Measurements from ENCODE around the gene POFUT1. TPM values are rescaled to one million over a fixed set of nuclear protein-coding genes. Genes with fewer than 3 reads are reported as not detected.

The POFUT1 gene
- total RNA-seq, 4 donors from 2014 or later = 26.0 to 49.4 (median 32.4) TPM

DNA sequence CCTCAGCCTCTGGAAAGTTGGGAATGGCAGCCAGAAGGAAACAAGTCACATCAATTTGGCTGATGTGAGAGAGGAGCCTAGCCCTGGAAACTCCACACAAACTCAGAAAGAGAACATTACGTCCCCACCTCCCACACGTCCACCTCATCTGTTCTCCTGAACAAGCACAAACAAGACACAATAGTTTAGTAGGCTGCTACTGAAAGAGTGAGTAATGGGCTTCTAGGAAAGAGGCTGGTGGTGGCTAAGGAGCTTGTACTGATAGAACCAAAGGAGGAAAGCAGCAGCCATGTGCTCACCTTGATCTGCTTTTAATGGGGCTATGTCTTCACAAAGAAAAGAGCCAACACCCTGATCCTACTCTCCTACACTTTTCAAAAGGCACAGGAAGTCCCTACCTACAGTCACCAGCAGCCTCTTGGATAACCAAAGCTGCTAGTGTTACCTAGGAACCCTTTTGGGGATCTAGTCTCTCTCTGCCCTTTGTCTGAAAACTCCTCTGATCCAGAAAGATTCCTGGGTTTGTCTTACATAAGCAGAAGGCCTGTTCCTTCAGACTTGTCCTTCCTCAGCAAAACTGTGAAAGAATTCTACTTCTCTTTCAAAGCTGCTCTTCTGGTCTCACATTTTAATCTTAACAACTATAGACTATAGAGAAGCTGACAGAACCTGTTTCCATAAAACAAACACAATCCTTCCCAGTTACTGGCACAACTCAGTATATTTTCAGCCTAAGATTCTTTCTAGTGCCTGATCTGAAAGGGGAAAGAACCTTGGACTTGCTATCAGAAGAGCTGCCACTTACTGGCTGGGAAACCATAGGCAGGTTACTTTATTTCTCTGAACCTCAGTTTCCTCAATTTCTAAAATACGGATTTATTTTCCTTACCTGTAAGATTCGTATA is 3.2 kb upstream of the POFUT1 start:
- no peaks in the 10 kb centered on the region for H3K27me3 ChIP-seq
- H3K9me3 ChIP-seq = no peaks in the 10 kb centered on the region
- WGBS, 2 donors = 46 to 51% methylated on average over 4 of the region's 4 CpGs
- peak overlapping the region; percentile 19 to 93 (median 62) for H3K27ac ChIP-seq
- no peak for DNase-seq (ENCODE audit: low spot score in 2 of 2)
- no peak overlapping the region for H3K4me3 ChIP-seq
- H3K36me3 ChIP-seq = peaks cover 3 to 28% (median 15%) of the 10 kb centered on the region in 3 donors
- peaks cover 0 to 64% (median 39%) of the 10 kb centered on the region in 4 donors for H3K4me1 ChIP-seq
- peak in 1 of 2 donors; percentile 66 for TF ChIP-seq EP300 (IDR thresholded peaks at IDR 0.05)
- no peak for TF ChIP-seq POLR2A (IDR thresholded peaks at IDR 0.05)

DNA sequence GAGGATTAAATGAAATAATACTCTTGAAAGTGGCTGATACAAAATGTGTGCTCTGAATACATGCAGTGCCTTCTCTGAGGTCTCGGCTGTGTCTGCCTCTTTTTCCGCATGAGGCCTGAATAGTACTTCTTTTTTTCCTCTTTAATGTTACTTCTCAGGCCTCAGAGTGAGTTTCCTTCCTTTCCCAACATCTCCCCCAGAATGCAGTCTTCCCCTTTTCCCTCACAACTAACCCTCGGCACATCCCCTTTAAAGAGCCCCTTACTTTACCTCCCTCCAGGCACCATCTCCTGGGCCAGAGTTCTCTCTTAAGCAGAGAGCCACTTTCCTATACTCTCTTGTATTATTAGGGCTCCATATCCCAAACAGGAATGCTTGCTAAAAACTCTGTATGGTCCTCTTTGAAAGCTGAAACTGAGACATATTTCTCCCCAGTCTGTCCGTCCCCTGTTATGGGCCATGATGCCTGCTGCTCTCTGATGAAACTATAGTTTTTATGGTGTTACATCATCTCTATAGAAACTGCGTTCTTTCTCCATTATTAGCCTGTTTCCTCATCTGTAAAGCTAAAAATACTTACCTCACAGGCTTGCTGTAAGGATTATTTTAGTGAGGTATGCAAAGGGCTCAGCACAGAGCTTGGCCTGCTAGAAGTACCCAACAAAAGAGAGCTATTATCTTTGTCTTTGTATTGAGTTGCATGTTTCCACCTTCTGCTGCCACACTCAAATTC is 2.4 kb upstream of the POFUT1 start:
- no peaks in the 10 kb centered on the region for H3K27me3 ChIP-seq
- H3K4me3 ChIP-seq = peak overlapping the region in 1 of 4 donors; percentile 92
- peaks cover 0 to 72% (median 39%) of the 10 kb centered on the region in 4 donors for H3K4me1 ChIP-seq
- TF ChIP-seq, protein P1, sequence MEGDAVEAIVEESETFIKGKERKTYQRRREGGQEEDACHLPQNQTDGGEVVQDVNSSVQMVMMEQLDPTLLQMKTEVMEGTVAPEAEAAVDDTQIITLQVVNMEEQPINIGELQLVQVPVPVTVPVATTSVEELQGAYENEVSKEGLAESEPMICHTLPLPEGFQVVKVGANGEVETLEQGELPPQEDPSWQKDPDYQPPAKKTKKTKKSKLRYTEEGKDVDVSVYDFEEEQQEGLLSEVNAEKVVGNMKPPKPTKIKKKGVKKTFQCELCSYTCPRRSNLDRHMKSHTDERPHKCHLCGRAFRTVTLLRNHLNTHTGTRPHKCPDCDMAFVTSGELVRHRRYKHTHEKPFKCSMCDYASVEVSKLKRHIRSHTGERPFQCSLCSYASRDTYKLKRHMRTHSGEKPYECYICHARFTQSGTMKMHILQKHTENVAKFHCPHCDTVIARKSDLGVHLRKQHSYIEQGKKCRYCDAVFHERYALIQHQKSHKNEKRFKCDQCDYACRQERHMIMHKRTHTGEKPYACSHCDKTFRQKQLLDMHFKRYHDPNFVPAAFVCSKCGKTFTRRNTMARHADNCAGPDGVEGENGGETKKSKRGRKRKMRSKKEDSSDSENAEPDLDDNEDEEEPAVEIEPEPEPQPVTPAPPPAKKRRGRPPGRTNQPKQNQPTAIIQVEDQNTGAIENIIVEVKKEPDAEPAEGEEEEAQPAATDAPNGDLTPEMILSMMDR (IDR thresholded peaks at IDR 0.05) = no peak
- no peak for TF ChIP-seq EP300 (IDR thresholded peaks at IDR 0.05)
- TF ChIP-seq POLR2A (IDR thresholded peaks at IDR 0.05) = no peak
- 43 to 44% methylated on average over 5 of the region's 5 CpGs for WGBS, 2 donors
- DNase-seq (ENCODE audit: low spot score in 2 of 2) = no peak
- peaks cover 3 to 26% (median 9%) of the 10 kb centered on the region in 3 donors for H3K36me3 ChIP-seq
- no peaks in the 10 kb centered on the region for H3K9me3 ChIP-seq
- H3K27ac ChIP-seq = peak overlapping the region; percentile 19 to 93 (median 89)

DNA sequence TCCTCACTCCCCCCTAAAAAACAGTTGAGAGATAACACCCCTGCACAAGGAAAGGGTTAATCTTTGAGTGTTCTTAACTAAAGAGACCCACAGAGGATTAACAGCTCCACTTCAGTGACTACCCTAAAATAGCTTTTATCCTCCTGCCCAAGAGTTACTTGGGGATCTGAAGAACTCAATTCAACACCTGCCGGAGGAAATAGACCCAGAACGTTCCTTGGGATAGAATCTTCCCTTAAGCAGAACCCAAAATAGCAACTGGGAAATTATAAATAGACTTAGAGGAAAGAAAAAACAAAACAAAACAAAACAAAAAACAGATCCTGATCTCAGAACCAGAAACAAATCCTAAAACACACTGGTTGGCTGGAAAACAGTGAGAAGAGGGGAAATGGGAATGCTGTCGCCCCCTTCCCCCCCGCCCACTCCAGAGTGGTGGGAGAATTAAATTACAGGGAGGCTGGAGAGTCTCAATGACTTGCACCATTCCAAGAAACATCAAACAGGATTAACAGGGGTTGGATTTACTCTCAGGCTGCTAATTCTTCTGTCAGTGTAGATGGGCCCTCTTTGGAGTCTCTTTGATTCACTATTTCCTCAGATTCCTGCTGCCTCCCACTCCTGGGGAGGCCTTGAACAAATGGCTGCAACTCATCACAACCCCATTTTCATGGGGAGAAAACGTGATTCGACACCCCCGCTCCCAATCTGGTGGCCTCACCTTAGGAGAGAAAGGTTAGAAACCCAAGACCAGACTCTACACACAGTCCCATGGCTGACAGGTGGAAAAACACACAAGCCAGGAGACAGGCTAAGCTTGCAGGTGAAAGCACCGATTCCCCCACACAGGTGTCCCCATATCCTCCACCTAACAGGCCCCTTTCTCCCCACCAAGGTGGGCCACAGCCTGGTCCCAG is 1.6 kb upstream of the POFUT1 start:
- Histone ChIP-seq H3K4me1 (peaks cover 0 to 73% (median 39%) of the 10 kb centered on the region in 4 donors), H3K4me3 (peak overlapping the region; percentile 80 to 99 (median 95)), H3K27ac (peak overlapping the region; percentile 78 to 93 (median 89)), H3K9me3 (no peaks in the 10 kb centered on the region), H3K27me3 (no peaks in the 10 kb centered on the region), H3K36me3 (peaks cover 1 to 26% (median 3%) of the 10 kb centered on the region in 3 donors)
- WGBS, 2 donors = 39 to 48% methylated on average over 8 of the region's 8 CpGs
- DNase-seq (ENCODE audit: low spot score in 2 of 2) = no peak
- TF ChIP-seq EP300 (IDR thresholded peaks at IDR 0.05) = no peak
- no peak for TF ChIP-seq POLR2A (IDR thresholded peaks at IDR 0.05)
- TF ChIP-seq, protein P1 (IDR thresholded peaks at IDR 0.05) = no peak

DNA sequence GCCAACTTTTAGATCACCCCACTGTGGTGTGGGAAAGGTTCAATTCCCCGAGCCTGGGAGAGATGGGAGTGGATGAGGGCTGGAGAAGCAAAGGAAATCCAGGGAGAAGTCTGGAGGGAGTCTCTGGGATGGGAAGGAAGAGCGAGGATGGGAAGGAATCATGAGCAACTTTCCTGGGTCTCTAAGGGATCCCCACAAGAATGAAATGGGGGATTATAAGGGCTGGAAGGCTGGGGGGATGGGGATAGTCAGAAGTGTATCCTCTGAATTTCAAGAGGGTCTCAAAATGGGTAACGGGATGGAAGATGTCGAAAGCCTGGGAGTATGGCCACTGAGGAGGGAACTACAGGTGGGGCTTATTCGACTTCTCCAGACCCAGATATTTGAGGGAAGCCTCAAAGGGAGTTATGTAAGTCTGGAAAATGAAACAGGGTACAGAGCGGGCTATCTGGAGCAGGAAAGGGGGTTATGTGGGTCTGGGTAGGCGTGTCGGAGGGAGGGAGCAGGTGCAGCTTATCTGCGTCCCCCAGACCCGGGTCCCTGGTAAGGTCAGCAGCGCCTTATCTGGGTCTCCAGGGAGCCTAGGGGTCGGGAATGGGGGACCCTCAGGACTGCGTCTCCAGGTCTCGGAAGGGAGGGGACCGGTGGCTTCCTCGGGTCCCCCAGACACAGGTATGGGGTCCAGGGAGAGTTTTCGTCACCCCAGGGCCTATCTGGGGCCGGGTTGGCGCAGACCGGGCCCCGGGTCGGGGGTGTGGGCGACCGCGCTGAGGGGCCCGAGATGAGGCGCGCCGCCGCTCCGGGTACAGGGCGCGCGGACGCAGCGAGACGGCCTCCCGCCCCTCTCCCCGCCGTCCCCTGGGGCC is 687 bp upstream of the POFUT1 start:
- H3K4me1 ChIP-seq = peaks cover 0 to 73% (median 39%) of the 10 kb centered on the region in 4 donors
- DNase-seq (ENCODE audit: low spot score in 2 of 2) = no peak
- no peaks in the 10 kb centered on the region for H3K27me3 ChIP-seq
- no peaks in the 10 kb centered on the region for H3K9me3 ChIP-seq
- H3K36me3 ChIP-seq = peaks cover 0 to 26% (median 0%) of the 10 kb centered on the region in 3 donors
- peak overlapping the region; percentile 78 to 93 (median 89) for H3K27ac ChIP-seq
- 11 to 12% methylated on average over 9 to 16 of the region's 40 CpGs for WGBS, 2 donors
- H3K4me3 ChIP-seq = peak overlapping the region; percentile 80 to 99 (median 95)
- no peak for TF ChIP-seq EP300 (IDR thresholded peaks at IDR 0.05)
- TF ChIP-seq, protein P1 (IDR thresholded peaks at IDR 0.05) = no peak
- TF ChIP-seq POLR2A (IDR thresholded peaks at IDR 0.05) = no peak
